Cardiac septum (tissue), 1 donor: Measurements from ENCODE around the gene ZNF280A. TPM values are rescaled to one million over a fixed set of nuclear protein-coding genes. Genes with fewer than 3 reads are reported as not detected.

Source experiments
- DNase-seq: peaks from one replicate; pipeline ENCODE4 v3.0.0-alpha.2; 2020; ENCODE audit warnings: low spot score
- intact Hi-C: fragments of 100-400 bp; cut with DNase I; formaldehyde crosslinking; loops from one replicate; pipeline ENCODE4 v1.14.0; 2022
- long read RNA-seq: library from polyadenylated mRNA; unstranded; transcript quantifications from one replicate; pipeline ENCODE4 v2.0.0, GENCODE V29; 2021
- total RNA-seq: library from RNA; stranded (reverse); fragmentation: NEBNext Ultra II Directional; extraction: Animal tissue kit (Norgen Biotek cat#: 25700); gene quantifications from one replicate; pipeline ENCODE4 v1.2.1, GENCODE V29; 2021
- donor health status: DM: no; HTN: no; CAD: no.

ZNF280A gene, protein sequence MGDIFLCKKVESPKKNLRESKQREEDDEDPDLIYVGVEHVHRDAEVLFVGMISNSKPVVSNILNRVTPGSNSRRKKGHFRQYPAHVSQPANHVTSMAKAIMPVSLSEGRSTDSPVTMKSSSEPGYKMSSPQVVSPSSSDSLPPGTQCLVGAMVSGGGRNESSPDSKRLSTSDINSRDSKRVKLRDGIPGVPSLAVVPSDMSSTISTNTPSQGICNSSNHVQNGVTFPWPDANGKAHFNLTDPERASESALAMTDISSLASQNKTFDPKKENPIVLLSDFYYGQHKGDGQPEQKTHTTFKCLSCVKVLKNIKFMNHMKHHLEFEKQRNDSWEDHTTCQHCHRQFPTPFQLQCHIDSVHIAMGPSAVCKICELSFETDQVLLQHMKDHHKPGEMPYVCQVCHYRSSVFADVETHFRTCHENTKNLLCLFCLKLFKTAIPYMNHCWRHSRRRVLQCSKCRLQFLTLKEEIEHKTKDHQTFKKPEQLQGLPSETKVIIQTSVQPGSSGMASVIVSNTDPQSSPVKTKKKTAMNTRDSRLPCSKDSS
- not detected for total RNA-seq
- long read RNA-seq = 0 reads

DNA sequence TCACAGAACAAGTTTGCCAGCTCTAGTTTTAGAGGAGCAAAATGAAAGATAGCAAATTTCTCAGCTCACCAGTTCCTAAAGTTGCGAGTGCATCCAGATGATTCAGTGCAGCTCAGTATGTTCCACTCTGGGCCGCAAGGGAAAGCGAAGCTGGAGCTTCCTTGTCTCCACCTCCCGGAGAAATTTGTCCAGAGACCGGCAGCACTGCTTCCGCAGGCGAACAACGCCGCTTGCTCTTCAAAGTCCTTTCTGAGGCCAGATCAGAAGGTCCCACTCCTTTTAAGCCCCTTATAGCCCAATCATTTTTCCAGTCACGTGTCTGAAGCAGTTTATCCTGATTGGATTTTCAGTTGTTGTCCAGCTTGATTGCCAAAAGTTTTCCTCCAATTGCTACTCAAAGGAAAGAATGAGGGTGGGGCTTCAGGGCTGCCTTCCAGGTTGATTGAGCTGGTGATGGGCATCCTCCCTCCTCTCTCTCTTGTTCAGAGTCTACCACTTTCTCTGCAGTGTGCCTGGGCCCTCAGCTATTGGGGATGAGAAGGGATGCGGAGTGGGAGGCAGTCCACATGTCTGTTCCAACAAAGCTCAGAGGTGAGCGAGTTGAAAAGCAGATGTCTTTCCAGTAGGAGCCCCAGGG lies at the start of gene ZNF280A:
Gene ZNF280A, minus strand, starts transcription at position 251 of the 637 bp plus-strand sequence. CDS start 4,640 bp downstream, outside the sequence.
- no peak for DNase-seq
- intact Hi-C loops = no loop called here

DNA sequence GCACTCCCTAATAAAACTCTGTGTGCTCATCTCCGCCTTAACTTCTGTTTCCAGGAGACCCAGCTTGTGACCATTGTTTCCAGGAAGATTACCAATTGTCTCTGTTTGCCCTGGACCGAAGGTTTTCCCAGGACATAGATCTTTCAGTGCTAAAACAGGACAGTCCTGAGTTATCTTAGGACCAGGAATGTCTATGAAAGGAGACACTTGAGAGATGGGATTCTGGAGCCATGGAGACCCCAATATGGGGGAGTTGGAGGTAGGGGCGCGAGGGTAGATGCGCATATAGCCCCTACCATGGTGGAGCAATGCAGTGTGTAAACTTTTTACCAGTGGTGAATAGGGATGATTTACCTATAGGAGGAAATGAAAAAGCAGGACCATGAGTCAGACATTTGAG lies 49.1 kb upstream of the ZNF280A start:
- no peak for DNase-seq
- intact Hi-C loops = no loop called here

DNA sequence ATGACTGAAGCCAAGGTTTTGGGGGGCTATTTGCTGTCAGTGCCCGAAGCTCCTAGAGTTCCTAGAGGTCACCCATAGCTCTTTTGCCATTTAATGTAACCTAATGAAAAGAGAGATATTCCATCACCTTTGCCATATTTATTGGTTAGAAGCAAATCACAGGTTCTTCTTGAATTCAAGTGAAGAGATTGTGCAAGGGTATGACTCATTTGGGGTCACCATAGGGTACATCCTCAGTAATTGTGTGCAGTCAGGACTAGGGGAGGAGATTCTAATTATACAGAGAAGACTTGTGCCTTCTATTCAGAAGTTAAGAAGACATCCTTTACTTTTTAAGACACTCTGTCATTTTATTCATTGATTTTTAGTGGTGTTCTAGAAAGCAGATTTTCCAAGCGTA lies 45.9 kb upstream of the ZNF280A start:
- intact Hi-C loops = no loop called here
- no peak for DNase-seq

DNA sequence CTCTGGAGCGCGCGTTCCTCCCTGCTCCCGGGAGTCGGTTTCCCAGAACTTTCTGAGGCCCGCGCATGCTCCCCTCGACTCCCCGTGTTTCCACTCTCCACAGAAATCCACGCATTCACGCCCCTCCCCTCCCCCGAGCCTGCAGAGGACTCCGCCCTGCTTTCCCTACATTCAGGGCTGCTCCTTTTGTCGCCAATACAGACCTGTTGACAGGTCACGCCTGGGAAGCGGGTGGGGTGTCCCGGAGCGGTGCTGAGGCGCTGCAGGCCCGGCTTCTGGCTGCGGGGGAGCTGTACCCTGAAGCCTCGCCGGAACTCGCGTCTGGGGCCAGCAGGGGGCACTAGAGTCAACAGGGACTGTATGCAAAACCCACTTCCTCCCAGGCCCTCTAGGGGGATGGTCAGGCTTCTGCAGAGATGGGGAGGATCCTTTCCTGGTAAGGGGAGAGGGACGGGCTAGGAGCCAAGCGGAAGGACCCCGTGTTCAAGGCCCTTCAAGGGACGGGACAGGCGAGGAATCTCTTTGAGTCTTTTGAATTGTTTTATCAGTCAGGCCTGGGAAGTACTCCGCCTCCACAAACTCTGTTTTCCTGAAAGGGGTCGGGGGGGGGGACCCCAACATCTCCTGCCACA lies 39.0 kb upstream of the ZNF280A start, which contains the start of gene PRAME:
Gene PRAME, minus strand, starts transcription at position 294 of the 632 bp plus-strand sequence. CDS start 2,433 bp downstream, outside the sequence.
- intact Hi-C loops = no loop called here

DNA sequence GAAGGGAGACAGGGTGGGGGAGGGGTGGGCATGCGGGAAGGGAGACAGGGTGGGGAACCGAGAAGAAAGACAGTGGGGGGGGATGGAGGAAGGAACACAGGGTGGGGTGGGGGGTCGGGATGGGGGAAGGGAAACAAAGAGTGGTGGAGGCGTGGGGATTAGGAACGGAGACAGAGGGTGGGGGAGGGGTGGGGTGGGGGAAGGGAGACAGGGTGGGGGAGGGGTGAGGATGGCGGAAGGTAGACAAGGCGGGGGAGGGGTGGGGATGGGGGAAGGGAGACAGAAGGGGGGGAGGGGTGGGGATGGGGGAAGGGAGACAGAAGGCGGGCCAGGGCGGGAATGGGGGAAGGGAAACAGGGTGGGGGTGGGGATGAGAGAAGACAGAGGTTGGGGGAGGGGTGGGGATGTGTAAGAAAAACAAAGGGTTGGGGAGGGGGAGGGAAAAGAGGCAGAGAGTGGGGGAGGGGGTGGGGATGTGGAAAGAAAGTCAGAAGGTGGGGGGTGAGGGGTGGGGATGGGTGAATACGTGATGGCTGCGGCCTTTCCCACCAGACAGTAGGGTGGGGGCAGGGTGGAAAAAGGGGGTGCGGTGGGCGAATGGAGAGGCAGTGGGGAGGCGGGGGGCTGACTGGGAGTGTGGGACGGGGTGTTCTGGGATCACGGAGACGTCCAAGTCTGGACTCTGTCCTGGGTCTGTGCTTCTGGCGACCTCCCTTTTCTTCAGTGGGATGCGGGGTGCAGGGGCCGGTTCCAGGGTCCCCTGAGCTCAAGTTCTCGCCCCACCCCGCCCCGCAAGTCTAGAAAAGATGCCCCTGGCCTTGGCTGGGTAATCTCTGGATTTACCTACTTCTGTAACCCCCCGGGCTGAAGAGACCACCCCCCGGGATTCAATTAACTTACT lies 38.3 kb upstream of the ZNF280A start:
- intact Hi-C loops = no loop called here
- no peak for DNase-seq

More for the DNA sequence above, 39.0 kb upstream of the ZNF280A start, which contains the start of gene PRAME:
- DNase-seq = no peak

DNA sequence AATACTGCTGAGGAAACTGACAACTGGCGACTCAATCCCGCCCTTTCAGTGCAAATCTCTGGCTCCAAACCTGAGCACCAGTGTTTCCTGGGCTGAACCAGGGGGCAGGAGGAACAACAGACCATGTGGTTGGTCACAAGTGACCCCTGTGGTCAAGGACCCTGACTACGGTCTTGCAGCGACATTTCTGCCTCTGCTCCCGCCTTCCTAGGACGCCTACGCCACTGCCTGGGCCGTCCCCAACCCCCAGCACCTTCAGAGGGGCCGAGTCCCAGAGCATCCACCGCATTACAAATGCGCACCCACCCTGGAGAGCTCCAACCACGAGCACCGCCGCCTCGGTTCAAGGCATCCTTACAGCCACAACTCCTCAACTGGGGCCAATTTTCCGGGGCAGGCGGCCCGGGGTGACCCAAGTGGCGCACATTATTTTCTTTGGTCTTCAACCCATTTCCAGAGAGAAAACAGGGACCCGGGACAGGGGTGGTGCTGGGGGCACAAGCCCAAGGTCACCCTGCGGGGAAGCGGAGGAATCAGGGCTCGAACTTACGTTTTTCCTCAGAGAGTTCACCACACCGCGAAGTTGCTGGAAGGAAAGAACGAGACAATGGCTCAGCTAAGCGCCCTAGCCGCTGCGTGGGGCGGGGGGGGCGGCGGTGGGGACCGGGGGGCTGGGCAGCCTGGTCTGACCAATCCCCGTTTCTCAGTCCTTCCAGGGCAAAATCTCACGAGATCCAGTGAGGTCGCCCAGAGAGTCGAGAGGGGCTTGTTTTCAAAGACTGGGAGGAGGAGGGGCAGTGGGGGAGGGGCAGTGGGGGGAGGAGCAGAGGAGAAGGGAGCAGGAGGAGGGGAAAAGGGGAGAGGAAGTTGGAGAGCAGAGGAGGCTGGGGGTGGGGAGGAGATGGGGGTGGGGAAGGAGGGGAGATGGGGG lies 37.2 kb upstream of the ZNF280A start:
- intact Hi-C loops = no loop called here
- no peak for DNase-seq

DNA sequence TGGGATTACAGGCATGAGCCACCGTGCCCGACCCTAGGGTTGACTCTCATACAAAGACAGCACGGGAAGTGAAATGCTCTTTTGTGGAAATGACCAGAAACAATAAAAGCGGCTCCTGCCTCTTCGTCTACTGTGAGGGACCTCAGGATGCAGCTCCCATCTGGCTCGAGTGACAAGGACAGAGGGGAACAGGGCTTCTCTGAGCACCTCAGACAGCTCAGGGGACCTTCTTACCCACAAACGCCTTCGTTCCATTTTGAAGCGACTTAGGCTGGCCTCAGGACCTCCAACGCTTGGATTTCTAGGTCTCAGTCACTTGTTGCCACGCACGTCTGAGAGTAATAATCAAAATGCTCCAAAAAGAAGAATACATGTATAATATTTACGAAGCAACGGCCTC lies 36.5 kb upstream of the ZNF280A start:
- intact Hi-C loops = no loop called here
- DNase-seq = no peak

DNA sequence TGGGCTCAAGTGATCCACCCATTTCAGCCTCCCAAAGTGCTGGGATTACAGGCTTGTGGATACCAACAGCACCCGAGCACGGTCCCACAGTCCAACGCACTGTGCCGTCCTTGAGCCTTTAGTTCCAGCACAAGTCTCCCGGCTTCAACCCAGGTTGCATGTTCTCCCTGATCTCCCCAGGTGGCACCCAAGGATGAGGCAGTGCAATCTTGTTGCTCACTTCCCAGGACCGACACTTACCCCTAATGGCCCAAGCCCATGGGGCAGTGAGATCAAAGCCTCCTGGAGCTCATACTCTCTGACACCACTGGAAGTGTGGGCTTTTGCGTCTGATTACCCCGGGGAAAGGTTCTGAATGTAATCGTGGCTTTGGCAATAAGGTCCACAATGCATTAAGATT lies 35.5 kb upstream of the ZNF280A start:
- DNase-seq = no peak
- intact Hi-C loops = no loop called here

DNA sequence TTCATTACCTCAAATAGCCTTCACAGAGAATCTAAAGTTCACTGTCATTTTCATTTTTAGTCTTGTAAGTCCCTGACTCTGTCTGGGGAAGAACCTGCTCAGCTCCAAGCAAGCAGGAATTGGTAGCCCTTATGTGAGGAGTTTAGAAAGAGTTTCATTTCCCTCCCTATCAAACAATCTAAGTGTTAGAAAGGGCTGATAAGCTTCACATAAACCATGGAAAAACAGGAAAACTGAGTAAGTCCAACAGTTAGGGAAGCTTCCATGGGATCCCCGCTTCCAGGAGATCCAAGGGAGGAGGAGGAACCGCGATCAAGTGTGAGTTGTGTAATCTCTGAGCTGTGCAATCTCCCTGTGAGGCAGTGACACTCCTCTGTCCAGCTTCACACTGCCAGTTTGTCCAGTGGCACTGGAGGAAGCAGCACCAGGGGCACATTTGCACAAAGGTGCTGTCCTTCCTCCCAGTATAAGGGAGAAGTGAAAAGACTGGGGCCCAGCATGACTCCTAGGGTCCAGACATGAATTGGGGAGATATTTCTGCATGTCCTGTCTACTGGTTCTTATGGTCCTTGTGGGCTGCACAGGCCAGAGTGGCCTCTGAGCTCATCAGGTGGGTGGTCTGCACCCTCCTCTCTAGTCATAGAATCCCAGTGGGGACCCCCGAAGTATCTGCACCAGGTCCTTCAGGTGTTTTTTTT lies 34.7 kb upstream of the ZNF280A start:
- DNase-seq = no peak
- intact Hi-C loops = no loop called here

DNA sequence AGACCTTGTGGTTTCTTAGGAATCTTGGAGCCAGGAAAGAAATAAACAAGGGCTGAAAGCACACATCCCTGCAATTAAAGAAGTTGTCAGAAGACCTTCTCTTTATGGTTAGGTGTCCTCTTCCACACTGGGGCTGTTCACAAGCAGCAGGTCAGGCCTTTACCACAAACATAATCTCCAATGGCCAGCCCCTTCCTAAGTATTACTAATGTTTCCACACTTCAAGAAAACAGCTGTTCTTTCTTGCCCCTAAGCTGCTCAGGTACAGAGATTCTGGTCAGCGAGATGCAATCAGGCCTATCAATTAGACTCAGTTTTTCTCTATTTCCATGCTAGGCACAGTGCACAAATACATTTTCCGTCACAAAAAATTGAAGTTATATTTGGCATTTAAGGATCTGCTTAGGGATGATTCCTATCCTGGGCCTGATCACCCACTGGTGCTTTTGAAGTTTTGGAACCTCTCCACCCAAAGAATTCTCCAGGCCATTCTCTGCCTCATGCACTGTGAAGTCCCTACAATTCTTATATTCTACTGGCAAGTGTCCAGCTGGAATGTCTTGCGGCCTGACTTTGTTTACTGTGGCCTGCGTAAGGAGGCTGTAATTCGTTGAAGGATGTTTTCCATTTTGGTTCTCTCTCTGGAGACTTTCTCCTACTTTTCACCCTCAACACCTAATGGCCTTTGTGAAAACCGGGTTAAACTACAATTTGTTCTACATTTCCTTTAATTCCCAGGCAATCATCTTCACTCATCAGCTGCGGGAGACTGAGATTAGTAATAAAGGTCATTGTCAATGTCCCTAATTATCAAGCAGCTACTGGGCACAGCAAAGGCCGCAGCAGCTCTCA lies 33.9 kb upstream of the ZNF280A start:
- no peak for DNase-seq
- intact Hi-C loops = no loop called here

DNA sequence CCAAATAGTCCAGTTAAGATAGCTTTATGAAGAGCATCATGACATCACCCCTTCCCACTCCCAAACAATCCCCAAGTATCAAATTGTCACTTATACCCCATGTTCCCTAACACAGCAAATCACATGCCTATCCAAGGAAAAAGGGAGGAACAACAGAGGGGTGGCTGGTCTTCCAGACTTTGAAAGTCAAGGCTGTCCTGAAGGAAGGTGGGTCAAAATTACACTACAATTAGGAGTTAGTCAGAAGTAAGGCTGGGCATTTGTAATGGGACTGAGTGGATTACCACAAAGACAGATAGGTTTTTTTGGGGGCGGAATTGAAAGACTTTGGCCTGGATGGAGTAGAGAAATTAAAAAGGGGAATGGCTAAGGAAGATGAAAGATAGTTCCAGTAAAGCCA lies 33.1 kb upstream of the ZNF280A start:
- DNase-seq = no peak
- intact Hi-C loops = no loop called here

DNA sequence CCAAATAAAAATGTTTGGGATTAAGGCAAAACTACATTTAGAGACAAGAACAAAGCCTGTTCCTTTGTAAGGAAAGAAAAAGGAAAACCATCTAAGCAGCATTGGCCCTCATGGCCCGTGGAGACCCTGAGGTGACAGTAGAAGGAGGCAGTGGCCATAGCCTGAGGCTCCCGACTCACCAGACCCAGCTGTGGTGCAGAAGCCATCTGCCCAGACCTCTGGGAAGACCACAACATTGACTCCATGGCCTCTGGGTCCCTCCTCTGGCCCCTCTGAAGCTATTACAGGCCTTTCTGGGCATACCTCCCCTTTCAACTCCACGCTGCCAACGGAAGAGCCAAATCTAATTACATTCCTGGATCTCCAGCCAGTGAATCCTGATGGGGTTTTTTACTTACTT lies 32.6 kb upstream of the ZNF280A start:
- intact Hi-C loops = no loop called here
- no peak for DNase-seq

DNA sequence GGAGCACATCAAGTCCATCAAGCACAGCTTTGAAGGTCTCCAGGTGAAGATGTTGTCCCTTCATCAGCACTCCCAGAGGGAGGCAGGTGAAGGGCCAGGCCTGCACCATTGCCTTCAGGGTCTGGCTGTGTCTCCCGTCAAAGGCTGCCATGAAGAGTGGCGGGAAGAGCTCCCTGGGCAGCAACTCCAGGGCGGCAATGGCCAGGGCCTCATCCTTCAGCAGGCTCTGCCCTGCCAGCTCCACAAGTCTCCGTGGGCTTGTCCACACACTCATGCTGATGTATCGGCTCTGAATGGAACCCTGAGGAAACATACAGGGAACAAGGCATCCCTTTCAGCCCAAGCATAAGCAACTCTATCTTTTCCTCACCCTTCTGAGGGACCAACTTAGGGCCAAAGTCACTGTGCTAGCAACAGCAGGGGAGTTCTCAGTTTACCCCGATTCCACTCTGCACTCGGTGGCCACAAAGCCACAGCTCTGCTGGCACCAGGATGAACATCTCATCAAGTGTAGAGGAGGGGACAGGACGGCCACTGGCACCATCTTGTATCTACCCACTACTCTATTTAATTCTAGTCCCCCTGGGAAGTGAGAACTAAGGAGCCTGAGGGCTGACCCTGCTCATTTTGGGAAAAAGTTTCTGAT lies 30.8 kb upstream of the ZNF280A start:
- intact Hi-C loops = no loop called here
- no peak for DNase-seq

DNA sequence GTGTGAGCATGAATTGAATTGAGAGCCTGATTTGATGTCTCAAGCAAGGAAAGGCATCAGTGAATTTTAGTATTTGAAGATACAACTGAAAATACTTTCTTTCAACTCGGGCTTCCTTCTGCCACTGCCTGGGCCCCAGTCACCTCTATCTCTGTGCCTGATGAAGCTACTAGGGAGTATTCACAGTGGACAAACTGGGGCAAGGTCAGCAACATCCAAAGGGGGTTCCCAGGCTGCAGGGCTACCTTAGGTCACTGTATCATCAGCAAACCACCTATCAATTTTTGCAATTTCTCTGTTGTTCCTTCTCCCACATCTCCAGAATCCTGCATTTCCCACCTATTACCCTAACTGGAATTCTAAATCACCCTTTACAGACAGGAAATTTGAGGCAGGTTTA lies 28.8 kb upstream of the ZNF280A start:
- no peak for DNase-seq
- intact Hi-C loops = no loop called here

DNA sequence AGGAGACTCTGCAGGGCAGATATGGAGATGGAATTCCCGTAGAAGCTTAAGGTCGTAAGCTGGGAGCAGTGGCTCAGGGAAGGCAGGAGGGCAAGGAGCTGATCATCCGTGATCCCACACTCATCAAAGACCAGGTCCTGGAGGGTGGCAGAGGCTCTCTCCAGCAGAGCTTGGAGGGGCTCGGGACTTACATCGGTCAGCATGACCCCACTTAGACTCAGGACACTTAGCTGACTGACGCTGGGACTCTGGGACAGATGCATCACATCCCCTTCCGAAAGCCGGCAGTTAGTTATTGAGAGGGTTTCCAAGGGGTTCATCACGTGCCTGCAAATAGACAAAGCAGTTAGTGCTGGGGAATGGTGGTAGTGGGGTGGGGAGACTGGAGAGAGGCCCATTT lies 28.2 kb upstream of the ZNF280A start:
- intact Hi-C loops = no loop called here
- no peak for DNase-seq

DNA sequence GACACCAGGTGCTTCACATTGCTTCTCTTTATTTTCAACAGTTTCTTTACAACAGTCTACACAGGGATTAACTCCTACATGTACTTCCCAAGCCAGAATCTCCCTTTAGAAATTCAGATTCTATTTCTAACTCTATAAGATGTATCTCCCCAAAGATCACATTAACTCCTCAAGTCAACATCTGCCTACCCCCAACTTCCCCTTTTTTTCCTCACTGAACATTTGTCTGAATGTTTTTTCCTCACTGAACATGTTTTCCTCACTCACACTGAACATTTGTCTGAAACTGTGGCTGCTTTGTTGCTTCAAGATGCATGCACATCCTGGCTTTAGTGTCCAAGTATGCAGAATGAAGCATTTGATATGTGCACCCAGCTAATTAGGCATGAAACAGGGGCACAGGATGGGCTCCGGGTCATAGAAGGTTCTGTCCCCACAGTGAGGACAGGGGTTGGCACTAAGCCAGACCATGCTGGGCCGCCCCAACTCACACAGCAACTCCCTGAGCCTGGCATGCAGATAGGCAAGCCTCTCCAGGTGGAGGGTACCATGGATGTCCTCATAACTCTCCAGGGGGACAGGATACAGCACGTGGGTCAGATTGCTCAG lies 27.7 kb upstream of the ZNF280A start:
- DNase-seq = no peak
- intact Hi-C loops = no loop called here
